DLD1 (cell line): Measurements from ENCODE around the gene TRPM6.

Experiments used
- in situ Hi-C: cut with HindIII; loops from 2 replicates; pipeline ENCODE4 v1.10.0; 2017; ENCODE audit warnings: low sequenced_read_pairs

Gene TRPM6

GRCh38 chr9:74726581-74726980 lies 161.1 kb downstream of the TRPM6 start:
- in situ Hi-C loops, result no loop called here

GRCh38 chr9:74724317-74724716 lies 163.4 kb downstream of the TRPM6 start:
- in situ Hi-C loops, result no loop called here

GRCh38 chr9:74721696-74722660 lies 165.7 kb downstream of the TRPM6 start:
- in situ Hi-C loops, result no loop called here

GRCh38 chr9:74719306-74719705 lies 168.4 kb downstream of the TRPM6 start:
- in situ Hi-C loops, result no loop called here

- in situ Hi-C loops, result no loop called here
These were observed 169.0 kb downstream of the TRPM6 start for GRCh38 chr9:74718709-74719108.

- in situ Hi-C loops, result no loop called here
These were observed 176.4 kb downstream of the TRPM6 start for GRCh38 chr9:74711341-74711740.

- in situ Hi-C loops, result no loop called here
These were observed 190.2 kb downstream of the TRPM6 start for GRCh38 chr9:74697535-74697934.

GRCh38 chr9:74696520-74696919 lies 191.2 kb downstream of the TRPM6 start:
- in situ Hi-C loops, result no loop called here

GRCh38 chr9:74691058-74691457 lies 196.7 kb downstream of the TRPM6 start:
- in situ Hi-C loops, result no loop called here

- in situ Hi-C loops, result no loop called here
These were observed 204.4 kb downstream of the TRPM6 start for GRCh38 chr9:74683322-74683721.

GRCh38 chr9:74681906-74682305 lies 205.8 kb downstream of the TRPM6 start:
- in situ Hi-C loops, result no loop called here

GRCh38 chr9:74674077-74674476 lies 213.6 kb downstream of the TRPM6 start:
- in situ Hi-C loops, result no loop called here
